ENCODE measurements around the gene HERPUD1. TPM values are rescaled to one million over a fixed set of nuclear protein-coding genes. Genes with fewer than 3 reads are reported as not detected.

Gene HERPUD1
- total and polyA plus RNA-seq, 9 of the 15 experiments (the other 6 are each of a cell fraction or from before 2014, with no cell fraction given), result 14.2 to 60.7 (median 37.4) TPM

DNA sequence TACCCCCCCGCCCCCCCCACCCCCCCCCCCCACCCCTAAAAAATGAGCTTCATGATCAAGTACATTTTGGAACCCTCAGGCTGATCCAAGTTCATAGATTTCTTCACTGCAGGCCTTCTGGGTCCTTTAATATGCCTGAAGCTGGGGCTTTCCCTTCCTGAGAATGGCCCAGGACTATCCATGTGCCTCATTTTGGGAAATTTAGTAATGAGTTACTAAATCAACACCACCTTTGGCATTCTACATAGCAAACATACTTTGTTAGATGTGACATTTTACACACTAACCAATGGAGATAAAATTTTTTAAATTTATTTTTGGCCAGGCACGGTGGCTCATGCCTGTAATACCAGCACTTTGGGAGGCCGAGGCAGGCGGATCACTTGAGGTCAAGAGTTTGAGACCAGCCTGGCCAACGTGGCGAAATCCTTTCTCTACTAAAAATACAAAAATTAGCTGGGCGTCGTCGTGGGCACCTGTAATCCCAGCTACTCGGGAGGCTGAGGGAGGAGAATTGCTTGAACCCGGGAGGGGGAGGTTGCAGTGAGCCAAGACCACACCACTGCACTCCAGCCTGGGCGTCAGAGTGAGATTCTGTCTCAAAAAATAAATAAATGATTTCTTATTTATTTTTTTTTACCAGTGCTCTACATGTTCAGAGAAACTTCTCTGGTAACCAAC is 14.0 kb downstream of the HERPUD1 start (continued):
- no peak for TF ChIP-seq KLF16 (IDR thresholded peaks at IDR 0.05)
- TF ChIP-seq POLR2A (conservative IDR thresholded peaks at IDR 0.05), result peak; percentile 23
- TF ChIP-seq, protein P1, sequence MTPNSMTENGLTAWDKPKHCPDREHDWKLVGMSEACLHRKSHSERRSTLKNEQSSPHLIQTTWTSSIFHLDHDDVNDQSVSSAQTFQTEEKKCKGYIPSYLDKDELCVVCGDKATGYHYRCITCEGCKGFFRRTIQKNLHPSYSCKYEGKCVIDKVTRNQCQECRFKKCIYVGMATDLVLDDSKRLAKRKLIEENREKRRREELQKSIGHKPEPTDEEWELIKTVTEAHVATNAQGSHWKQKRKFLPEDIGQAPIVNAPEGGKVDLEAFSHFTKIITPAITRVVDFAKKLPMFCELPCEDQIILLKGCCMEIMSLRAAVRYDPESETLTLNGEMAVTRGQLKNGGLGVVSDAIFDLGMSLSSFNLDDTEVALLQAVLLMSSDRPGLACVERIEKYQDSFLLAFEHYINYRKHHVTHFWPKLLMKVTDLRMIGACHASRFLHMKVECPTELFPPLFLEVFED (CRISPR knock-in tag; conservative IDR thresholded peaks at IDR 0.05), result 0 out of 2 replicates have a peak, but pooled peaks have one; percentile 28
- TF ChIP-seq, protein P2, sequence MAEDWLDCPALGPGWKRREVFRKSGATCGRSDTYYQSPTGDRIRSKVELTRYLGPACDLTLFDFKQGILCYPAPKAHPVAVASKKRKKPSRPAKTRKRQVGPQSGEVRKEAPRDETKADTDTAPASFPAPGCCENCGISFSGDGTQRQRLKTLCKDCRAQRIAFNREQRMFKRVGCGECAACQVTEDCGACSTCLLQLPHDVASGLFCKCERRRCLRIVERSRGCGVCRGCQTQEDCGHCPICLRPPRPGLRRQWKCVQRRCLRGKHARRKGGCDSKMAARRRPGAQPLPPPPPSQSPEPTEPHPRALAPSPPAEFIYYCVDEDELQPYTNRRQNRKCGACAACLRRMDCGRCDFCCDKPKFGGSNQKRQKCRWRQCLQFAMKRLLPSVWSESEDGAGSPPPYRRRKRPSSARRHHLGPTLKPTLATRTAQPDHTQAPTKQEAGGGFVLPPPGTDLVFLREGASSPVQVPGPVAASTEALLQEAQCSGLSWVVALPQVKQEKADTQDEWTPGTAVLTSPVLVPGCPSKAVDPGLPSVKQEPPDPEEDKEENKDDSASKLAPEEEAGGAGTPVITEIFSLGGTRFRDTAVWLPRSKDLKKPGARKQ (CRISPR knock-in tag; IDR thresholded peaks at IDR 0.05), result no peak
- TF ChIP-seq PTBP1 (IDR thresholded peaks at IDR 0.05; ENCODE audit: low read depth, low read length), result no peak
- TF ChIP-seq XRCC4 (IDR thresholded peaks at IDR 0.05; ENCODE audit: extremely low read depth, insufficient read depth, insufficient read length), result no peak
- TF ChIP-seq ZNF212 (CRISPR knock-in tag; IDR thresholded peaks at IDR 0.05), result no peak
- TF ChIP-seq, protein P3, sequence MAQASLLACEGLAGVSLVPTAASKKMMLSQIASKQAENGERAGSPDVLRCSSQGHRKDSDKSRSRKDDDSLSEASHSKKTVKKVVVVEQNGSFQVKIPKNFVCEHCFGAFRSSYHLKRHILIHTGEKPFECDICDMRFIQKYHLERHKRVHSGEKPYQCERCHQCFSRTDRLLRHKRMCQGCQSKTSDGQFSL (CRISPR knock-in tag; IDR thresholded peaks at IDR 0.05), result no peak
- TF ChIP-seq, protein P3 (tag; IDR thresholded peaks at IDR 0.05), result peak in 1 of 2 experiments; percentile 74; a peak in 1 of 4 replicates
- TF ChIP-seq EWSR1 (IDR thresholded peaks at IDR 0.05; ENCODE audit: borderline replicate concordance, low read depth, partially characterized antibody), result no peak
- TF ChIP-seq, protein P4, sequence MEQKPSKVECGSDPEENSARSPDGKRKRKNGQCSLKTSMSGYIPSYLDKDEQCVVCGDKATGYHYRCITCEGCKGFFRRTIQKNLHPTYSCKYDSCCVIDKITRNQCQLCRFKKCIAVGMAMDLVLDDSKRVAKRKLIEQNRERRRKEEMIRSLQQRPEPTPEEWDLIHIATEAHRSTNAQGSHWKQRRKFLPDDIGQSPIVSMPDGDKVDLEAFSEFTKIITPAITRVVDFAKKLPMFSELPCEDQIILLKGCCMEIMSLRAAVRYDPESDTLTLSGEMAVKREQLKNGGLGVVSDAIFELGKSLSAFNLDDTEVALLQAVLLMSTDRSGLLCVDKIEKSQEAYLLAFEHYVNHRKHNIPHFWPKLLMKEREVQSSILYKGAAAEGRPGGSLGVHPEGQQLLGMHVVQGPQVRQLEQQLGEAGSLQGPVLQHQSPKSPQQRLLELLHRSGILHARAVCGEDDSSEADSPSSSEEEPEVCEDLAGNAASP (IDR thresholded peaks at IDR 0.05), result no peak
- TF ChIP-seq ZC3H11A (IDR thresholded peaks at IDR 0.05; ENCODE audit: low read depth, low read length), result no peak
- no peak for TF ChIP-seq NFXL1 (CRISPR knock-in tag; IDR thresholded peaks at IDR 0.05)
- TF ChIP-seq PPARD (CRISPR knock-in tag; IDR thresholded peaks at IDR 0.05), result no peak
- TF ChIP-seq, protein P5, sequence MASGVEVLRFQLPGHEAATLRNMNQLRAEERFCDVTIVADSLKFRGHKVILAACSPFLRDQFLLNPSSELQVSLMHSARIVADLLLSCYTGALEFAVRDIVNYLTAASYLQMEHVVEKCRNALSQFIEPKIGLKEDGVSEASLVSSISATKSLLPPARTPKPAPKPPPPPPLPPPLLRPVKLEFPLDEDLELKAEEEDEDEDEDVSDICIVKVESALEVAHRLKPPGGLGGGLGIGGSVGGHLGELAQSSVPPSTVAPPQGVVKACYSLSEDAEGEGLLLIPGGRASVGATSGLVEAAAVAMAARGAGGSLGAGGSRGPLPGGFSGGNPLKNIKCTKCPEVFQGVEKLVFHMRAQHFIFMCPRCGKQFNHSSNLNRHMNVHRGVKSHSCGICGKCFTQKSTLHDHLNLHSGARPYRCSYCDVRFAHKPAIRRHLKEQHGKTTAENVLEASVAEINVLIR (CRISPR knock-in tag; IDR thresholded peaks at IDR 0.05), result no peak
- TF ChIP-seq ZC3H8 (IDR thresholded peaks at IDR 0.05), result no peak
- TF ChIP-seq NFATC3 (IDR thresholded peaks at IDR 0.05), result no peak
- TF ChIP-seq, protein P6, sequence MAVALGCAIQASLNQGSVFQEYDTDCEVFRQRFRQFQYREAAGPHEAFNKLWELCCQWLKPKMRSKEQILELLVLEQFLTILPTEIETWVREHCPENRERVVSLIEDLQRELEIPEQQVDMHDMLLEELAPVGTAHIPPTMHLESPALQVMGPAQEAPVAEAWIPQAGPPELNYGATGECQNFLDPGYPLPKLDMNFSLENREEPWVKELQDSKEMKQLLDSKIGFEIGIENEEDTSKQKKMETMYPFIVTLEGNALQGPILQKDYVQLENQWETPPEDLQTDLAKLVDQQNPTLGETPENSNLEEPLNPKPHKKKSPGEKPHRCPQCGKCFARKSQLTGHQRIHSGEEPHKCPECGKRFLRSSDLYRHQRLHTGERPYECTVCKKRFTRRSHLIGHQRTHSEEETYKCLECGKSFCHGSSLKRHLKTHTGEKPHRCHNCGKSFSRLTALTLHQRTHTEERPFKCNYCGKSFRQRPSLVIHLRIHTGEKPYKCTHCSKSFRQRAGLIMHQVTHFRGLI (CRISPR knock-in tag; IDR thresholded peaks at IDR 0.05), result no peak
- no peak for TF ChIP-seq FOXK2 (conservative IDR thresholded peaks at IDR 0.05 in 1 of 2, IDR thresholded peaks at IDR 0.05 in 1 of 2; ENCODE audit: low read depth in 2 of 2)
